Measurements from ENCODE around the gene MMP23B. TPM values are rescaled to one million over a fixed set of nuclear protein-coding genes. Genes with fewer than 3 reads are reported as not detected.

Gene MMP23B
- total and polyA plus RNA-seq, 2 of the 8 experiments (the other 6 are each of a cell fraction or from before 2014, with no cell fraction given), result 9.2 to 14.6 TPM

GRCh38 chr1:1604374-1605033 lies 27.5 kb upstream of the MMP23B start:
- FAIRE-seq, result no peak
- no peak overlapping the region for H3K4me3 ChIP-seq (ENCODE audit: extremely low read depth in 1 of 4, insufficient read depth in 2 of 4, low read depth in 3 of 4, low read length in 4 of 4)
- H2BK120ac ChIP-seq (replicated peaks; ENCODE audit: low read depth, low read length), result no peak overlapping the region
- no peak overlapping the region for H3K4me2 ChIP-seq (ENCODE audit: insufficient read depth in 1 of 2, low read depth in 2 of 2, low read length in 2 of 2)
- H3K4ac ChIP-seq (replicated peaks; ENCODE audit: insufficient read length, low read depth, low read length), result no peak overlapping the region
- no peaks in the 10 kb centered on the region for H3K9me3 ChIP-seq (ENCODE audit: insufficient read depth in 2 of 2, low read depth in 1 of 2, low read length in 1 of 2)
- H2BK15ac ChIP-seq (ENCODE audit: low read length), result no peak overlapping the region
- no peak overlapping the region for H3K18ac ChIP-seq (ENCODE audit: extremely low read depth, low read length)
- H2BK12ac ChIP-seq (ENCODE audit: low read depth, low read length), result no peak overlapping the region
- peaks cover 0 to 4% (median 2%) of the 10 kb centered on the region in 4 experiments; a peak in 4 of 7 replicates for H3K4me1 ChIP-seq (replicated peaks in 1 of 4; ENCODE audit: control insufficient read depth in 3 of 4, insufficient read depth in 4 of 4, low read length in 3 of 4)
- H4K91ac ChIP-seq (replicated peaks; ENCODE audit: insufficient read length, low read length), result no peak overlapping the region
- DNase-seq (ENCODE audit: low read depth in 1 of 2, low spot score in 2 of 2), result peak in 1 of 2 experiments; percentile 44
- no peak overlapping the region for H2AFZ ChIP-seq (ENCODE audit: low read length)
- no peak for TF ChIP-seq NANOG (IDR thresholded peaks at IDR 0.05; ENCODE audit: insufficient read depth, low read depth, low read length, poor library complexity, severe bottlenecking)
- H4K5ac ChIP-seq (ENCODE audit: insufficient read length, low read depth, low read length), result no peak overlapping the region
- H3K79me1 ChIP-seq (ENCODE audit: low read depth, low read length), result no peaks in the 10 kb centered on the region
- ChIA-PET POLR2A (ENCODE audit: partially characterized antibody) (interaction anchor here (1.2 to 2.0 kb wide), 4 partner anchors 10 to 30 kb away, joined by 3 to 10 read pairs (median 4); partner anchors contain the start of gene MIB2), CTCF (ENCODE audit: partially characterized antibody) (interaction anchor here (1.1 to 1.4 kb wide), 2 partner anchors 15 to 17 kb away, joined by 3 read pairs; no protein-coding TSS in a partner anchor)
- peaks cover 0 to 1% of the 10 kb centered on the region in 2 experiments for H4K20me1 ChIP-seq (replicated peaks in 1 of 2; ENCODE audit: control insufficient read depth in 1 of 2, insufficient read depth in 2 of 2, low read length in 2 of 2)
- H4K8ac ChIP-seq (ENCODE audit: extremely low read depth, insufficient read depth, low read length), result no peak overlapping the region
- no peak overlapping the region for H3K56ac ChIP-seq (replicated peaks; ENCODE audit: insufficient read length, low read depth, low read length)
- no peaks in the 10 kb centered on the region for H3K36me3 ChIP-seq (ENCODE audit: control insufficient read depth in 2 of 4, insufficient read depth in 4 of 4, low read length in 3 of 4)
- H3K79me2 ChIP-seq (ENCODE audit: control insufficient read depth in 1 of 2, insufficient read depth in 2 of 2, low read length in 2 of 2), result no peaks in the 10 kb centered on the region
- H2BK20ac ChIP-seq (ENCODE audit: low read length), result no peak overlapping the region
- H3K27me3 ChIP-seq (replicated peaks in 1 of 4; ENCODE audit: control insufficient read depth in 3 of 4, extremely low read depth in 1 of 4, insufficient read depth in 3 of 4, low read length in 3 of 4), result peaks cover 8 to 21% (median 17%) of the 10 kb centered on the region in 4 experiments
- H3K9ac ChIP-seq (replicated peaks in 1 of 4; ENCODE audit: extremely low read depth in 1 of 4, low read depth in 3 of 4, low read length in 3 of 4), result 0 out of 7 replicates have a peak overlapping the region, but pooled peaks of 1 of the 4 experiments have one; percentile 10
- WGBS, 2 experiments (ENCODE audit: extremely low coverage in 1 of 2, insufficient coverage in 1 of 2, insufficient read length in 1 of 2, insufficient replicate concordance in 2 of 2, low coverage in 1 of 2, low lambda C conversion rate in 2 of 2, missing lambda C conversion rate in 1 of 2), result 88% methylated on average over 14 of the region's 15 CpGs; no CpG with 5 or more reads in 1 of the 2 experiments
- peaks cover 10% of the 10 kb centered on the region; the same call in 1 of the 2 replicates for H3K23me2 ChIP-seq (ENCODE audit: low read depth, low read length)
- H3K23ac ChIP-seq (ENCODE audit: insufficient read length), result no peak overlapping the region
- no peak overlapping the region for H2AK5ac ChIP-seq (ENCODE audit: low read depth, low read length)
- no peak overlapping the region for H2BK5ac ChIP-seq (ENCODE audit: low read depth, low read length)
- no peak overlapping the region for H3K27ac ChIP-seq (ENCODE audit: low read depth, low read length)
- no peak overlapping the region for H3K14ac ChIP-seq (ENCODE audit: insufficient read length)
